IMR-90 (cell line): Measurements from ENCODE around the gene FBRS. TPM values are rescaled to one million over a fixed set of nuclear protein-coding genes. Genes with fewer than 3 reads are reported as not detected.

ENCODE experiments used
- ATAC-seq: fragments of 200-7000 bp; cut with Tn5 transposase; 2 replicates; pipeline ENCODE4 v1.9.1; 2020; ENCODE audit warnings: low read depth, mild to moderate bottlenecking, moderate library complexity
- BruUV-seq: library from RNA; stranded (reverse); fragments of 400-500 nt; replicated peaks from 2 replicates; lab custom pipeline; 2021; lab: Mats Ljungman, UMichigan
- CTCF ChIA-PET: fragments of 300-600 bp; formaldehyde crosslinking; extraction: SDS; loops from one replicate; lab custom pipeline; 2021; ENCODE audit warnings: antibody characterized with exemption; lab: Yijun Ruan, JAX
- POLR2A ChIA-PET: fragments of 300-600 bp; sonication (Branson Sonifier 250); formaldehyde crosslinking; loops from one replicate; lab custom pipeline; 2022; ENCODE audit warnings: antibody characterized with exemption; ENCODE audit not compliant: unreplicated experiment; lab: Charles Lee
- DNase-seq: peaks from one replicate; pipeline ENCODE4 v3.0.0; 2013
- H2AFZ ChIP-seq: replicated peaks from 2 replicates; pipeline ENCODE3; 2013; ENCODE audit warnings: low read length, mild to moderate bottlenecking; ENCODE audit not compliant: poor library complexity
- H2AK5ac ChIP-seq: 2 replicates; pipeline ENCODE4 v1.6.1; 2013; ENCODE audit warnings: low read depth, low read length, inconsistent platforms
- H2AK9ac ChIP-seq: replicated peaks from 2 replicates; pipeline ENCODE3; 2013; ENCODE audit warnings: mild to moderate bottlenecking, low read depth, low read length, moderate library complexity; ENCODE audit not compliant: poor library complexity
- H2BK120ac ChIP-seq: 2 replicates; pipeline ENCODE4 v1.6.1; 2013; ENCODE audit warnings: low read depth, low read length, inconsistent platforms
- H2BK15ac ChIP-seq: 3 replicates; pipeline ENCODE4 v1.6.1; 2013; ENCODE audit warnings: low read depth, low read length, inconsistent platforms
- H2BK20ac ChIP-seq: 2 replicates; pipeline ENCODE4 v1.6.1; 2013; ENCODE audit warnings: low read depth, mild to moderate bottlenecking, inconsistent platforms, low read length, moderate library complexity
- H2BK5ac ChIP-seq: 2 replicates; pipeline ENCODE4 v1.6.1; 2013; ENCODE audit warnings: mild to moderate bottlenecking, low read depth, low read length, inconsistent platforms; ENCODE audit not compliant: poor library complexity, severe bottlenecking
- H3K14ac ChIP-seq: replicated peaks from 2 replicates; pipeline ENCODE4 v1.6.1; 2013; ENCODE audit warnings: low read depth, low read length, inconsistent platforms
- H3K18ac ChIP-seq: 2 replicates; pipeline ENCODE4 v1.6.1; 2013; ENCODE audit warnings: low read depth, low read length, control low read depth
- H3K23ac ChIP-seq: 2 replicates; pipeline ENCODE4 v1.6.1; 2013; ENCODE audit warnings: low read depth, low read length, inconsistent platforms
- H3K27ac ChIP-seq: 2 replicates; pipeline ENCODE4 v1.5.1; 2013; ENCODE audit warnings: mild to moderate bottlenecking, control low read depth, low read length; ENCODE audit not compliant: insufficient read depth
- H3K27me3 ChIP-seq: 2 replicates; pipeline ENCODE4 v1.6.1; 2013; ENCODE audit warnings: low read length; ENCODE audit not compliant: control insufficient read depth, insufficient read depth
- H3K36me3 ChIP-seq: 2 replicates; pipeline ENCODE4 v1.6.1; 2013; ENCODE audit warnings: low read length, mixed read lengths; ENCODE audit not compliant: control insufficient read depth, insufficient read depth
- H3K4ac ChIP-seq: 2 replicates; pipeline ENCODE4 v1.6.1; 2013; ENCODE audit warnings: low read depth, low read length, inconsistent platforms
- H3K4me1 ChIP-seq: 2 replicates; pipeline ENCODE4 v1.6.1; 2013; ENCODE audit warnings: low read length, mixed read lengths; ENCODE audit not compliant: control insufficient read depth, insufficient read depth
- H3K4me2 ChIP-seq: 2 replicates; pipeline ENCODE4 v1.6.1; 2013; ENCODE audit warnings: low read depth, mild to moderate bottlenecking, control low read depth, low read length, moderate library complexity
- H3K4me3 ChIP-seq: 2 replicates; pipeline ENCODE4 v1.5.1; 2013; ENCODE audit warnings: low read depth, mild to moderate bottlenecking, control low read depth, low read length, moderate library complexity; ENCODE audit not compliant: insufficient read depth
- H3K56ac ChIP-seq: 2 replicates; pipeline ENCODE4 v1.6.1; 2013; ENCODE audit warnings: low read length, inconsistent platforms; ENCODE audit not compliant: insufficient read depth; ENCODE audit errors: extremely low read depth
- H3K79me1 ChIP-seq, 2 experiments: 2 replicates each; pipeline ENCODE4 v1.6.1; 2013; ENCODE audit warnings: low read length in 2 of 2, inconsistent platforms in 1 of 2, low read depth in 1 of 2
- H3K9ac ChIP-seq: 2 replicates; pipeline ENCODE4 v1.6.1; 2013; ENCODE audit warnings: low read depth, low read length, control low read depth
- H3K9me1 ChIP-seq: 2 replicates; pipeline ENCODE4 v1.6.1; 2013; ENCODE audit warnings: low read length, inconsistent platforms; ENCODE audit not compliant: insufficient read depth
- H3K9me3 ChIP-seq: 2 replicates; pipeline ENCODE4 v1.6.1; 2013; ENCODE audit warnings: low read length; ENCODE audit not compliant: control insufficient read depth, insufficient read depth
- H4K20me1 ChIP-seq: 2 replicates; pipeline ENCODE4 v1.6.1; 2013; ENCODE audit warnings: low read length, inconsistent platforms; ENCODE audit not compliant: insufficient read depth
- H4K5ac ChIP-seq: 2 replicates; pipeline ENCODE4 v1.6.1; 2013; ENCODE audit warnings: mild to moderate bottlenecking, low read depth, low read length, control low read depth
- H4K8ac ChIP-seq, 2 experiments: 2 replicates each; pipeline ENCODE4 v1.6.1; 2013; ENCODE audit warnings: low read depth in 2 of 2, low read length in 2 of 2, control low read depth in 1 of 2, inconsistent platforms in 1 of 2
- H4K91ac ChIP-seq: 2 replicates; pipeline ENCODE4 v1.6.1; 2013; ENCODE audit warnings: low read depth, low read length, inconsistent platforms; ENCODE audit not compliant: insufficient read depth
- CEBPB ChIP-seq: IDR thresholded peaks from 2 replicates; pipeline ENCODE4 v1.6.1; 2012; ENCODE audit warnings: low read depth, low read length, improper control_type of control experiment
- CHD1 ChIP-seq: IDR thresholded peaks from 2 replicates; pipeline ENCODE4 v1.6.1; 2012; ENCODE audit warnings: low read depth, low read length, improper control_type of control experiment
- FOS ChIP-seq: fragments of 150-350 bp; IDR thresholded peaks from 2 replicates; pipeline ENCODE4 v1.6.1; 2016; ENCODE audit warnings: low read depth, low read length
- MAZ ChIP-seq: IDR thresholded peaks from 2 replicates; pipeline ENCODE4 v1.6.1; 2012; ENCODE audit warnings: low read depth, mild to moderate bottlenecking, low read length, improper control_type of control experiment, moderate library complexity, borderline replicate concordance
- MXI1 ChIP-seq: IDR thresholded peaks from 2 replicates; pipeline ENCODE4 v1.6.1; 2012; ENCODE audit warnings: low read depth, mild to moderate bottlenecking, low read length, moderate library complexity, borderline replicate concordance
- NFE2L2 ChIP-seq: fragments of 150-350 bp; IDR thresholded peaks from 2 replicates; pipeline ENCODE4 v1.6.1; 2016; ENCODE audit warnings: low read depth, mild to moderate bottlenecking, low read length
- RAD21 ChIP-seq: IDR thresholded peaks from 2 replicates; pipeline ENCODE4 v1.6.1; 2012; ENCODE audit warnings: low read length, improper control_type of control experiment
- RCOR1 ChIP-seq: IDR thresholded peaks from 2 replicates; pipeline ENCODE4 v1.6.1; 2012; ENCODE audit warnings: mild to moderate bottlenecking, low read length, improper control_type of control experiment; ENCODE audit not compliant: insufficient replicate concordance
- RFX5 ChIP-seq: IDR thresholded peaks from 2 replicates; pipeline ENCODE4 v1.8.0; 2012; ENCODE audit warnings: low read depth, mild to moderate bottlenecking, low read length, moderate library complexity
- WGBS, 2 experiments: methylation state at CpG; one replicate each; pipeline versions ENCODE4 v1.1.5 to v1.1.7; 2013; ENCODE audit warnings: missing lambda C conversion rate in 2 of 2; ENCODE audit not compliant: insufficient read length in 1 of 2; ENCODE audit errors: extremely low coverage in 2 of 2; 5-methylcytosine and 5-hydroxymethylcytosine counted together
- dilution Hi-C: fragments of 300-500 bp; cut with HindIII; formaldehyde crosslinking; loops from one replicate; pipeline ENCODE4 v1.14.3; 2018; ENCODE audit warnings: low sequenced_read_pairs; ENCODE audit not compliant: unreplicated experiment
- in situ Hi-C: fragments of 300-500 bp; cut with MboI; formaldehyde crosslinking; loops from 3 replicates; pipeline ENCODE4 v1.14.3; 2019; ENCODE audit warnings: low sequenced_read_pairs, inconsistent platforms, mixed read lengths
- intact Hi-C: fragments of 100-400 bp; cut with micrococcal nuclease; formaldehyde crosslinking; loops from 2 replicates; pipeline ENCODE4 v1.10.0; 2022
- polyA plus RNA-seq, 3 experiments: library from polyadenylated mRNA; depleted of rRNA; stranded (reverse); fragments of >200 nt; gene quantifications; 2 replicates each; pipeline ENCODE4 v1.2.3, GENCODE V29; 2012; ENCODE audit warnings: low replicate concordance in 1 of 3
- total RNA-seq: library from RNA; depleted of rRNA; stranded (reverse); fragments of >200 nt; gene quantifications from 2 replicates; pipeline ENCODE4 v1.2.3, GENCODE V29; 2012
- TF ChIP-seq, protein P1 (sequence below): conservative IDR thresholded peaks from 2 replicates; pipeline ENCODE4 v1.5.1; 2012; ENCODE audit warnings: mild to moderate bottlenecking, low read depth, low read length, improper control_type of control experiment

FBRS gene
- total and polyA plus RNA-seq, 2 of the 4 experiments (the other 2 are of a cell fraction), result 2.0 to 22.4 TPM

DNA sequence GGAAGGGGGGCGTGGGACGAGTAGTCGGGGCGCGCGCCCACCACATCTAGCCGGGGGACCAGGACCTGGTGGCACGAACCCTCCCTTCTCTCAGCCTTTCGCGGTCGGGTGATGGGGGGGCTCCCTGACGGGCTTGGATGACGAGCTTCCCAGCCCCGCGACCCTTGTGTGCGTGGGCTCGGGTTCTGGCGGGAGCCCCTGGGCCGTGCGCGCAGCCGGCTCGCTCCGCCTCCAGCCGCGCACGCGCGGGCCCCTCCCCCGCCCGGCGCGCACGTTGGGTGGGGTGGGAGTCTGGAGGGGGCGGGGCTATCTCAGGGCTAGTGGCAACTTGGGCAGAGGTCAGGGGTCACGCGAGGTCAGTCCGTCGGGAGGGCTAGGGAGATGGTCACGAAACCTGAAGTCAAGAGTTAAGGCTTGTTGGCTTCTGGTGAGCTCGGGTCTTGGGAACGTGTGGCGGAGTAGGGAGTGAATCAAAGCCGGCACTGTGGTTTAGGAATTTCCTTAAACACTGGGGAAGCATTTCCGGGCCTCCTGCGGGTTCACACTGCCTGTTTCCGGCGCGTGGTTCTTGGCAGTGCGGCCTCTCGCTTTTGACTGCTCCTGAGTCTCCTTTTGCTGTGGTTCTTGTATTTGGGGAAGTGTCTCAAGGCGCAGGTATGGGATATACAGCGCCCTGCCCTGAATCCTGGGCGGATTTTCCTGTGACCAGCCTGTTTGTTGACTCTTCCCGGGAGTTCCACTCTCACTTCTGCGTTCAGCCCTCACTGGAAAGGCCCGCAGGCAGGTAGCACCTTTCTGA lies 40.8 kb downstream of the FBRS start, which contains the start of gene SRCAP (continued):
- TF ChIP-seq, protein P1, sequence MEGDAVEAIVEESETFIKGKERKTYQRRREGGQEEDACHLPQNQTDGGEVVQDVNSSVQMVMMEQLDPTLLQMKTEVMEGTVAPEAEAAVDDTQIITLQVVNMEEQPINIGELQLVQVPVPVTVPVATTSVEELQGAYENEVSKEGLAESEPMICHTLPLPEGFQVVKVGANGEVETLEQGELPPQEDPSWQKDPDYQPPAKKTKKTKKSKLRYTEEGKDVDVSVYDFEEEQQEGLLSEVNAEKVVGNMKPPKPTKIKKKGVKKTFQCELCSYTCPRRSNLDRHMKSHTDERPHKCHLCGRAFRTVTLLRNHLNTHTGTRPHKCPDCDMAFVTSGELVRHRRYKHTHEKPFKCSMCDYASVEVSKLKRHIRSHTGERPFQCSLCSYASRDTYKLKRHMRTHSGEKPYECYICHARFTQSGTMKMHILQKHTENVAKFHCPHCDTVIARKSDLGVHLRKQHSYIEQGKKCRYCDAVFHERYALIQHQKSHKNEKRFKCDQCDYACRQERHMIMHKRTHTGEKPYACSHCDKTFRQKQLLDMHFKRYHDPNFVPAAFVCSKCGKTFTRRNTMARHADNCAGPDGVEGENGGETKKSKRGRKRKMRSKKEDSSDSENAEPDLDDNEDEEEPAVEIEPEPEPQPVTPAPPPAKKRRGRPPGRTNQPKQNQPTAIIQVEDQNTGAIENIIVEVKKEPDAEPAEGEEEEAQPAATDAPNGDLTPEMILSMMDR, result no peak

DNA sequence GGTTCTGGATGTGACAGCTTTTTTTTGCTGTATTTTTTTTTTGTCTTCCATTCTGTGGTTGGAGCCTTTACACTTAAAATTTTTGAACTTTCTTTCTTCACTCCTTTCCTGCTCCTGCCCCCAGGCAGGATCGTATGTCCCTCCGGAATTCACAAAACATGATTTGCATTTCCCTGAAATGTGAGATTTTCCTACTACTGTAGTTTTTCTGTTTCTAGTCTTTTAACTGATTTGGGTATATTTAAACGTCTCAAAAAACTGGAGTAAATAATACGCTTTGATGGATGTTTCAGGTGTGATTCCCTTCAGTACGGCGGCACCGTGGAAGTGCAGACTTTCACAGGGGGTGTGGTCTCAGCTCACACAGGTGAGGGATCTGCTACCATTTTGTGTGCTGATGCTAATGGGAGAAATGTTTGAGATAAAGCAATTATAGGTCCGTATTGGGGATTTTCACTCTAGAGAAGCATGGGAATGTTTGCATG lies 41.4 kb downstream of the FBRS start:
- ATAC-seq, result no peak
- no TSS peak for BruUV-seq
- intact Hi-C loops, result loop anchor here (5.0 kb wide), 1 partner anchor 223 kb away; the partner anchor contains the start of gene FBXL19
- TF ChIP-seq RFX5 (no peak), FOS (no peak), MXI1 (no peak), NFE2L2 (no peak), CHD1 (no peak), MAZ (no peak), RAD21 (no peak), RCOR1 (no peak), CEBPB (no peak)
- TF ChIP-seq, protein P1, result no peak

More for the DNA sequence above, 41.4 kb downstream of the FBRS start:
- Histone ChIP-seq H3K4me1 (peaks cover 8% of the 10 kb centered on the region), H3K9me1 (peaks cover 4% of the 10 kb centered on the region), H3K14ac (peak overlapping the region; percentile 45; the same call in 1 of the 2 replicates), H4K20me1 (peaks cover 18% of the 10 kb centered on the region), H2AFZ (no peak overlapping the region), H4K8ac (peak overlapping the region; percentile 88 to 99; a peak in 2 of 4 replicates), H3K79me1 (peaks cover 12 to 42% of the 10 kb centered on the region in 2 experiments; a peak in 3 of 4 replicates), H3K27ac (peak overlapping the region; percentile 92), H3K56ac (peak overlapping the region; percentile 67), H3K23ac (no peak overlapping the region), H3K4me2 (peak overlapping the region; percentile 94), H2AK9ac (peak overlapping the region; percentile 100), H2BK5ac (peak overlapping the region; percentile 91), H2BK20ac (no peak overlapping the region), H3K36me3 (peaks cover 26% of the 10 kb centered on the region), H2AK5ac (peak overlapping the region; percentile 60), H3K18ac (no peak overlapping the region), H2BK120ac (no peak overlapping the region), H3K9ac (peak overlapping the region; percentile 69), H2BK15ac (no peak overlapping the region), H3K27me3 (no peaks in the 10 kb centered on the region), H3K4me3 (peak overlapping the region; percentile 85), H3K4ac (peak overlapping the region; percentile 99; the same call in 1 of the 2 replicates), H4K91ac (no peak overlapping the region), H4K5ac (no peak overlapping the region), H3K9me3 (no peaks in the 10 kb centered on the region)
- dilution Hi-C loops (no loop called here), in situ Hi-C loops (no loop called here)
- ChIA-PET POLR2A (no interaction called here), CTCF (no interaction called here)
- no peak for DNase-seq
- 51% methylated on average over 6 of the region's 8 CpGs; no CpG with 5 or more reads in 1 of the 2 experiments for WGBS, 2 experiments
